Trophoblast cell (in vitro differentiated cells and primary cell): Measurements from ENCODE around the gene DENND1A.

ENCODE experiments used
- DNase-seq, 2 donors: peaks; one replicate each; pipeline ENCODE4 v3.0.0-alpha.2; 2016
- H2AFZ ChIP-seq: 2 replicates; pipeline ENCODE4 v1.6.1; 2013; ENCODE audit warnings: low read length, moderate library complexity, mild to moderate bottlenecking; ENCODE audit not compliant: insufficient read depth, poor library complexity
- H2AK5ac ChIP-seq: 2 replicates; pipeline ENCODE4 v1.6.1; 2013; ENCODE audit warnings: mild to moderate bottlenecking, low read length
- H2BK120ac ChIP-seq: 2 replicates; pipeline ENCODE4 v1.6.1; 2013; ENCODE audit warnings: low read length, mild to moderate bottlenecking, moderate library complexity; ENCODE audit not compliant: insufficient read depth, poor library complexity
- H2BK12ac ChIP-seq: 2 replicates; pipeline ENCODE4 v1.6.1; 2013; ENCODE audit warnings: mild to moderate bottlenecking, low read length, moderate library complexity
- H2BK5ac ChIP-seq: 2 replicates; pipeline ENCODE4 v1.6.1; 2013; ENCODE audit warnings: low read length, low read depth, moderate library complexity, mild to moderate bottlenecking; ENCODE audit not compliant: poor library complexity
- H3K14ac ChIP-seq: 2 replicates; pipeline ENCODE4 v1.6.1; 2013; ENCODE audit warnings: mild to moderate bottlenecking, low read length
- H3K18ac ChIP-seq: 2 replicates; pipeline ENCODE4 v1.6.1; 2013; ENCODE audit warnings: mild to moderate bottlenecking, low read length
- H3K23ac ChIP-seq: 2 replicates; pipeline ENCODE4 v1.6.1; 2013; ENCODE audit warnings: low read length
- H3K27ac ChIP-seq: 2 replicates; pipeline ENCODE4 v1.5.1; 2013; ENCODE audit warnings: low read depth, mild to moderate bottlenecking, inconsistent platforms, low read length, moderate library complexity
- H3K27me3 ChIP-seq: 2 replicates; pipeline ENCODE4 v1.6.1; 2013; ENCODE audit warnings: inconsistent platforms, mild to moderate bottlenecking, low read length, moderate library complexity; ENCODE audit not compliant: insufficient read depth
- H3K36me3 ChIP-seq, 2 experiments: 1 replicate in 1 of 2; 2 replicates in 1 of 2; pipeline ENCODE4 v1.6.1; 2013; ENCODE audit warnings: low read length in 2 of 2, mild to moderate bottlenecking in 2 of 2, moderate library complexity in 1 of 2; ENCODE audit not compliant: insufficient read depth in 2 of 2, control insufficient read depth in 1 of 2
- H3K4ac ChIP-seq: 2 replicates; pipeline ENCODE4 v1.6.1; 2013; ENCODE audit warnings: low read depth, mild to moderate bottlenecking, low read length, moderate library complexity
- H3K4me1 ChIP-seq, 2 experiments: 1 replicate in 1 of 2; 2 replicates in 1 of 2; pipeline ENCODE4 v1.6.1; 2013; ENCODE audit warnings: low read length in 2 of 2, mild to moderate bottlenecking in 2 of 2, moderate library complexity in 1 of 2; ENCODE audit not compliant: insufficient read depth in 2 of 2, control insufficient read depth in 1 of 2
- H3K4me2 ChIP-seq: 2 replicates; pipeline ENCODE4 v1.6.1; 2013; ENCODE audit warnings: inconsistent platforms, mild to moderate bottlenecking, low read length, moderate library complexity
- H3K4me3 ChIP-seq: 2 replicates; pipeline ENCODE4 v1.5.1; 2013; ENCODE audit warnings: mild to moderate bottlenecking, low read depth, low read length, inconsistent platforms
- H3K79me1 ChIP-seq: one replicate; pipeline ENCODE4 v1.6.1; 2013; ENCODE audit warnings: low read length
- H3K79me2 ChIP-seq: 2 replicates; pipeline ENCODE4 v1.6.1; 2013; ENCODE audit warnings: low read length, mild to moderate bottlenecking; ENCODE audit not compliant: control insufficient read depth, insufficient read depth, poor library complexity
- H3K9ac ChIP-seq: 2 replicates; pipeline ENCODE4 v1.6.1; 2013; ENCODE audit warnings: mild to moderate bottlenecking, low read length
- H3K9me3 ChIP-seq: 2 replicates; pipeline ENCODE4 v1.6.1; 2013; ENCODE audit warnings: low read depth, mild to moderate bottlenecking, control low read depth, inconsistent platforms, low read length; ENCODE audit not compliant: insufficient read depth
- H4K12ac ChIP-seq: 2 replicates; pipeline ENCODE4 v1.6.1; 2013; ENCODE audit warnings: low read depth, mild to moderate bottlenecking, low read length, moderate library complexity
- H4K8ac ChIP-seq: 2 replicates; pipeline ENCODE4 v1.6.1; 2013; ENCODE audit warnings: low read depth, mild to moderate bottlenecking, low read length, moderate library complexity
- H4K91ac ChIP-seq: one replicate; pipeline ENCODE4 v1.6.1; 2013; ENCODE audit warnings: low read depth, mild to moderate bottlenecking, low read length, moderate library complexity
- WGBS: extraction: QIAGEN DNeasy Blood & Tissue Kit; methylation state at CpG from one replicate; pipeline ENCODE4 v1.1.7; 2013; ENCODE audit warnings: missing lambda C conversion rate; ENCODE audit not compliant: insufficient read length, insufficient coverage; ENCODE audit errors: extremely low coverage; 5-methylcytosine and 5-hydroxymethylcytosine counted together

The DENND1A gene

DNA sequence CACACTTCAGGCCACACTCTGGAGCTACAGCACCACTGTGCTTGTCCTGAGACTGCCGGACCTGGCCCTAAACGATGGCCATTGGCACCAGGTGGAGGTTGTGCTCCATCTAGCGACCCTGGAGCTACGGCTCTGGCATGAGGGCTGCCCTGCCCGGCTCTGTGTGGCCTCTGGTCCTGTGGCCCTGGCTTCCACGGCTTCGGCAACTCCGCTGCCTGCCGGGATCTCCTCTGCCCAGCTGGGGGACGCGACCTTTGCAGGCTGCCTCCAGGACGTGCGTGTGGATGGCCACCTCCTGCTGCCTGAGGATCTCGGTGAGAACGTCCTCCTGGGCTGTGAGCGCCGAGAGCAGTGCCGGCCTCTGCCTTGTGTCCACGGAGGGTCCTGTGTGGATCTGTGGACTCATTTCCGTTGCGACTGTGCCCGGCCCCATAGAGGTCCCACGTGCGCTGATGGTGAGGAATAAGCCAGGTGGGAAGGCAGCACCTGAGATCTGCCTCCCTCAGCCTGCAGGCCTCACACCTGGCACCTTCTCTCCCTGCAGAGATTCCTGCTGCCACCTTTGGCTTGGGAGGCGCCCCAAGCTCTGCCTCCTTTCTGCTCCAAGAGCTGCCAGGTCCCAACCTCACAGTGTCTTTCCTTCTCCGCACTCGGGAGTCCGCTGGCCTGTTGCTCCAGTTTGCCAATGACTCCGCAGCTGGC lies 559.2 kb downstream of the DENND1A start:
- Histone ChIP-seq H3K27ac (no peak overlapping the region), H4K8ac (no peak overlapping the region), H3K9me3 (peaks cover 12% of the 10 kb centered on the region), H3K36me3 (peaks cover 13 to 16% of the 10 kb centered on the region in 2 experiments), H3K4me1 (peaks cover 26 to 33% of the 10 kb centered on the region in 2 experiments), H3K14ac (no peak overlapping the region), H4K91ac (no peak overlapping the region), H3K4me3 (no peak overlapping the region), H3K79me1 (peaks cover 19% of the 10 kb centered on the region), H2AK5ac (no peak overlapping the region), H2BK120ac (no peak overlapping the region), H2BK12ac (no peak overlapping the region), H2BK5ac (no peak overlapping the region), H3K27me3 (peaks cover 2% of the 10 kb centered on the region), H3K23ac (no peak overlapping the region), H3K18ac (no peak overlapping the region), H4K12ac (no peak overlapping the region), H3K79me2 (peaks cover 2% of the 10 kb centered on the region), H3K4me2 (no peak overlapping the region), H2AFZ (no peak overlapping the region), H3K4ac (no peak overlapping the region), H3K9ac (no peak overlapping the region)
- no peak for DNase-seq
- no CpG with 5 or more reads among the region's 29 CpGs for WGBS

GRCh38 chr9:123370108-123370507 lies 559.8 kb downstream of the DENND1A start:
- H4K12ac ChIP-seq, result no peak overlapping the region
- WGBS, result no CpG with 5 or more reads among the region's 13 CpGs
- H3K79me1 ChIP-seq, result peaks cover 13% of the 10 kb centered on the region
- DNase-seq, result no peak
- H3K18ac ChIP-seq, result no peak overlapping the region
- H2BK5ac ChIP-seq, result no peak overlapping the region
- no peak overlapping the region for H2AK5ac ChIP-seq
- H2BK12ac ChIP-seq, result no peak overlapping the region
- H4K91ac ChIP-seq, result no peak overlapping the region
- peaks cover 20 to 32% of the 10 kb centered on the region in 2 experiments for H3K4me1 ChIP-seq
- H3K9me3 ChIP-seq, result peaks cover 12% of the 10 kb centered on the region
- H3K14ac ChIP-seq, result no peak overlapping the region
- no peak overlapping the region for H3K23ac ChIP-seq
- H3K4me3 ChIP-seq, result no peak overlapping the region
- no peak overlapping the region for H2AFZ ChIP-seq
- H3K4me2 ChIP-seq, result no peak overlapping the region
- H3K9ac ChIP-seq, result no peak overlapping the region
- no peak overlapping the region for H2BK120ac ChIP-seq
- H3K27me3 ChIP-seq, result peaks cover 2% of the 10 kb centered on the region
- no peaks in the 10 kb centered on the region for H3K79me2 ChIP-seq
- no peak overlapping the region for H3K4ac ChIP-seq
- peaks cover 13 to 16% of the 10 kb centered on the region in 2 experiments for H3K36me3 ChIP-seq
- H3K27ac ChIP-seq, result no peak overlapping the region
- no peak overlapping the region for H4K8ac ChIP-seq

DNA sequence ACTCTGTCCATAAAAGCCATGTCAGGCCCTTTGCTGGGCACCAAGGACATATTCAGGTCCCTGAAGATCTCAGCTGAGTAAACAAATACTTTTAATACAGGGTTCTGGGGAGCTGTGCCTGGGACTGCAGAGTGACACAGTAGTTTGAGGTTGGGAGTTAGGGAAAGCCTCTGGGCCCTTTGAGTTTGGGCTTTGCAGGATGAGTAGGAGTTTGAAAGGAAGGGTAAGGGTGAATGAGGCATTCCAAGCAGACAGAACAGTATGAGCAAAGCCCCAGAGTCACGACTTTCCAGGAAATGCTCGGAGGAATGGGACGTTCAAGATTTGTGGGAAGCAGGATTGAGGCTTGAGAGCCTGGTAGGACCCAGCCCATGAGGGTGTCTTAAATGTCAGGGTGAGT lies 560.6 kb downstream of the DENND1A start:
- H3K23ac ChIP-seq, result no peak overlapping the region

DNA sequence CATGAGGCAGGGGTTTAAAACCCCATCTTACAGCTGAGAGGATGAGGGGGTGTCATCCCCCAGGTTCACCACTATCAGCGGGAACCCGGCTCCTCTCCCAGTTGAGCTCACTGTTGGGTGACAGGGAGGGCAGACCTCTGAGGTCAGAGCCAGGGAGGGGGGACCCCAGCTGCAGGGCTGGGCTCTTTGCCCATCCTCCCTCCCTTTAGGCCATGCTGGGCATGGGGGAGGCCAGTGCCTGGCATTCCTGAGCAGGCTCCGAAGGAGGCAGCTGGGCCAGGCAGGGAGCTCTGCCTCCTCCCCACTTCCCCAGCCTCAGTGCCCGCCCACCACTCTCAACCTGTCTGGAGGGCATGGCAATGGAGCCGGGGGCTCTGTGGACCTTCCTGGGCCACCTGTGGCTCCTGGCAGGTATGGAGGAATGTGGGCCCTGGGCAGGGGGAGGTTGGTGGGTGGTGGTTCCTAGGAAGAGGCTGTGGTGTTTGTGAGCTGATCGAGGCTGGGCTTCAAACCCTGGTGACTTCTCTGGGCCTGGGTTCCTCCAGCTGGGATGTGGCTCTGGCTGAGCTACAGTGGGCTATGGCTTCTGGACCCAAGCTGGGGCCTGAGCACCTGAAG lies 561.3 kb downstream of the DENND1A start:
- Histone ChIP-seq H3K27ac (no peak overlapping the region), H2AFZ (no peak overlapping the region), H3K18ac (no peak overlapping the region), H3K79me2 (no peaks in the 10 kb centered on the region), H3K9ac (no peak overlapping the region), H3K36me3 (peaks cover 13 to 16% of the 10 kb centered on the region in 2 experiments), H3K23ac (no peak overlapping the region), H3K9me3 (peaks cover 12% of the 10 kb centered on the region), H3K4me1 (peaks cover 20 to 29% of the 10 kb centered on the region in 2 experiments), H2AK5ac (no peak overlapping the region), H4K91ac (no peak overlapping the region), H3K4me2 (no peak overlapping the region), H3K4me3 (no peak overlapping the region), H3K79me1 (peaks cover 8% of the 10 kb centered on the region), H2BK120ac (no peak overlapping the region), H4K12ac (no peak overlapping the region), H2BK12ac (peak overlapping the region; percentile 5), H2BK5ac (no peak overlapping the region), H4K8ac (no peak overlapping the region), H3K27me3 (peaks cover 2% of the 10 kb centered on the region), H3K14ac (no peak overlapping the region), H3K4ac (no peak overlapping the region)
- no peak for DNase-seq
- no CpG with 5 or more reads among the region's 6 CpGs for WGBS

More for the DNA sequence above, 560.6 kb downstream of the DENND1A start:
- Histone ChIP-seq H3K4me3 (no peak overlapping the region), H3K27me3 (peaks cover 2% of the 10 kb centered on the region), H3K36me3 (peaks cover 13 to 16% of the 10 kb centered on the region in 2 experiments), H4K8ac (no peak overlapping the region), H4K12ac (no peak overlapping the region), H2AK5ac (no peak overlapping the region), H3K4me1 (peaks cover 17 to 28% of the 10 kb centered on the region in 2 experiments), H2BK120ac (no peak overlapping the region), H3K27ac (no peak overlapping the region), H4K91ac (no peak overlapping the region), H3K79me1 (peaks cover 5% of the 10 kb centered on the region), H3K9me3 (peaks cover 12% of the 10 kb centered on the region), H3K14ac (no peak overlapping the region), H2BK12ac (no peak overlapping the region), H3K4me2 (no peak overlapping the region), H3K18ac (no peak overlapping the region), H2BK5ac (no peak overlapping the region), H3K4ac (no peak overlapping the region), H2AFZ (no peak overlapping the region), H3K9ac (no peak overlapping the region), H3K79me2 (no peaks in the 10 kb centered on the region)
- no peak for DNase-seq
- no CpG with 5 or more reads among the region's 3 CpGs for WGBS
